Measurements from ENCODE around the gene GIT1. TPM values are rescaled to one million over a fixed set of nuclear protein-coding genes. Genes with fewer than 3 reads are reported as not detected.

GIT1 gene
- total RNA-seq, 2 experiments from 2014 or later: 44.3 to 60.2 TPM

DNA sequence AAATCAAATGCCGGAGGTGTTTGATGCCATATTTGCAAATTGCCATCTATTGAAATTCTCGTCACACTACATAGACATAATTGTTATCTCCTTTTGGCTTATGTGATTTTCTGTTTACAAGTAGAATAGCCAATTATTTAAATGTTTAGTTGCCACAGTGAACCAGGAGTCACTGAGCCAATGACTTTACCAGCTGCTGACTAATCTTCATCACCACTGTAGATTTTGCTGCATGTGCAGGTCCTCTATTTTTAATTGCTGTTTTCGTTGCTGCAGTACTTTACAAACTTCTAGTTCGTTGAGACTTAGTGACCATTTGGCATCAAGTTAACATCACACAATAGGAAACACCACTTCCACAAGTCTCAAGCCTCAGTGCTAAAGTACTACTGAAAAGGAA, 45.4 kb downstream of the GIT1 start:
- Histone ChIP-seq H3K9me2 (ENCODE audit: insufficient read depth, low read length) (no peaks in the 10 kb centered on the region), H4K20me1 (ENCODE audit: insufficient read depth, low read length) (no peaks in the 10 kb centered on the region), H3K9me3 (ENCODE audit: low read length) (no peaks in the 10 kb centered on the region), H3K4me2 (ENCODE audit: low read length) (no peak overlapping the region), H3K79me2 (ENCODE audit: insufficient read depth, low read depth, low read length) (no peaks in the 10 kb centered on the region), H3K27ac (ENCODE audit: low read depth, low read length, poor library complexity, severe bottlenecking) (no peak overlapping the region), H3K4me3 (ENCODE audit: low read depth, low read length, poor library complexity, severe bottlenecking) (no peak overlapping the region), H3K4me1 (ENCODE audit: insufficient read depth, low read length, poor library complexity, severe bottlenecking) (no peaks in the 10 kb centered on the region), H2AFZ (ENCODE audit: low read length) (no peak overlapping the region), H3K36me3 (ENCODE audit: insufficient read depth, low read length) (peaks cover 31% of the 10 kb centered on the region)
- ChIA-PET CTCF (ENCODE audit: unreplicated experiment) (no interaction called here), POLR2A (no interaction called here)
- no TSS peak for BruUV-seq (replicated peaks)
- no peak for TF ChIP-seq EZH2phosphoT487 (IDR thresholded peaks at IDR 0.05; ENCODE audit: borderline replicate concordance, low read depth, low read length)
- TF ChIP-seq, protein P1, sequence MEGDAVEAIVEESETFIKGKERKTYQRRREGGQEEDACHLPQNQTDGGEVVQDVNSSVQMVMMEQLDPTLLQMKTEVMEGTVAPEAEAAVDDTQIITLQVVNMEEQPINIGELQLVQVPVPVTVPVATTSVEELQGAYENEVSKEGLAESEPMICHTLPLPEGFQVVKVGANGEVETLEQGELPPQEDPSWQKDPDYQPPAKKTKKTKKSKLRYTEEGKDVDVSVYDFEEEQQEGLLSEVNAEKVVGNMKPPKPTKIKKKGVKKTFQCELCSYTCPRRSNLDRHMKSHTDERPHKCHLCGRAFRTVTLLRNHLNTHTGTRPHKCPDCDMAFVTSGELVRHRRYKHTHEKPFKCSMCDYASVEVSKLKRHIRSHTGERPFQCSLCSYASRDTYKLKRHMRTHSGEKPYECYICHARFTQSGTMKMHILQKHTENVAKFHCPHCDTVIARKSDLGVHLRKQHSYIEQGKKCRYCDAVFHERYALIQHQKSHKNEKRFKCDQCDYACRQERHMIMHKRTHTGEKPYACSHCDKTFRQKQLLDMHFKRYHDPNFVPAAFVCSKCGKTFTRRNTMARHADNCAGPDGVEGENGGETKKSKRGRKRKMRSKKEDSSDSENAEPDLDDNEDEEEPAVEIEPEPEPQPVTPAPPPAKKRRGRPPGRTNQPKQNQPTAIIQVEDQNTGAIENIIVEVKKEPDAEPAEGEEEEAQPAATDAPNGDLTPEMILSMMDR (conservative IDR thresholded peaks at IDR 0.05; ENCODE audit: low read length): no peak
- intact Hi-C loops (cut with micrococcal nuclease; ENCODE audit: unreplicated experiment): no loop called here
- DNase-seq (ENCODE audit: low spot score): no peak

DNA sequence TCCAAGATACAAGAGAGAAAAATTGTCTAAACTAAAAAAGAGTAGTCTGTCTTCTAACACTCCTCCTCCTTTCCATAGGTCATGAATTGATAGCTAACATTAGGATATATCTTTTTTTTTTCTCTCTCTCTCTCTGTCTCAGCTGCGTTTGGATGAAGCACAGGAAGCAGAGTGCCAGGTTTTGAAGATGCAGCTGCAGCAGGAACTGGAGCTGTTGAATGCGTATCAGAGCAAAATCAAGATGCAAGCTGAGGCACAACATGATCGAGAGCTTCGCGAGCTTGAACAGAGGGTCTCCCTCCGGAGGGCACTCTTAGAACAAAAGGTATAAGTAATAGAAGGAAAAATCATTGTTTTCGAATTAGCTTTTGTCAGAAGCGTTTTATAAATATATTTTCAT, 55.5 kb downstream of the GIT1 start:
- Histone ChIP-seq H2AFZ (ENCODE audit: low read length) (no peak overlapping the region), H3K4me1 (ENCODE audit: insufficient read depth, low read length, poor library complexity, severe bottlenecking) (no peaks in the 10 kb centered on the region), H3K4me2 (ENCODE audit: low read length) (no peak overlapping the region), H3K4me3 (ENCODE audit: low read depth, low read length, poor library complexity, severe bottlenecking) (no peak overlapping the region), H3K9me3 (ENCODE audit: low read length) (no peaks in the 10 kb centered on the region), H3K27ac (ENCODE audit: low read depth, low read length, poor library complexity, severe bottlenecking) (no peak overlapping the region), H4K20me1 (ENCODE audit: insufficient read depth, low read length) (no peaks in the 10 kb centered on the region), H3K36me3 (ENCODE audit: insufficient read depth, low read length) (peaks cover 79% of the 10 kb centered on the region), H3K79me2 (ENCODE audit: insufficient read depth, low read depth, low read length) (no peaks in the 10 kb centered on the region), H3K9me2 (ENCODE audit: insufficient read depth, low read length) (no peaks in the 10 kb centered on the region)
- TF ChIP-seq, protein P1 (conservative IDR thresholded peaks at IDR 0.05; ENCODE audit: low read length): no peak
- TF ChIP-seq EZH2phosphoT487 (IDR thresholded peaks at IDR 0.05; ENCODE audit: borderline replicate concordance, low read depth, low read length): no peak
- intact Hi-C loops (cut with micrococcal nuclease; ENCODE audit: unreplicated experiment): no loop called here
- POLR2A ChIA-PET: interaction anchor here (0.7 to 2.2 kb wide), 5 partner anchors 11 to 536 kb away, joined by 3 to 11 read pairs (median 3); no protein-coding TSS in a partner anchor
- no peak for DNase-seq (ENCODE audit: low spot score)
- BruUV-seq (replicated peaks): no TSS peak
- CTCF ChIA-PET (ENCODE audit: unreplicated experiment): interaction anchor here (1.4 kb wide), 1 partner anchor 164 kb away, joined by 5 read pairs; no protein-coding TSS in a partner anchor

DNA sequence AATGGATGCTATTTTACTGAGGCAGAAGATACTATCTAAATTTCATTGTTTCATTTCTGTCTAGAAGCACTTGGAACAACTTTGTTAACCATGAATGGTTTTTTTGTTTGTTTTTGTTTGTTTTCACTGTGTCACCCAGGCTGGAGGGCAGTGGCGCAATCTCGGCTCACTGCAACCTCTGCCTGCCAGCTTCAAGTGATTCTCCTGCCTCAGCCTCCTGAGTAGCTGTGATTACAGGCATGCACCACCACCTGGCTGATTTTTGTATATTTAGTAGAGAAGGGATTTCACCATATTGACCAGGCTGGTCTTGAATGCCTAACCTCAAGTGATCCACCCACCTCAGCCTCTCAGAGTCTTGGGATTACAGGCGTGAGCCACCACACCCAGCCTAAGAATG, 63.1 kb downstream of the GIT1 start:
- Histone ChIP-seq H4K20me1 (ENCODE audit: insufficient read depth, low read length) (no peaks in the 10 kb centered on the region), H3K79me2 (ENCODE audit: insufficient read depth, low read depth, low read length) (no peaks in the 10 kb centered on the region), H3K27ac (ENCODE audit: low read depth, low read length, poor library complexity, severe bottlenecking) (no peak overlapping the region), H2AFZ (ENCODE audit: low read length) (no peak overlapping the region), H3K4me1 (ENCODE audit: insufficient read depth, low read length, poor library complexity, severe bottlenecking) (no peaks in the 10 kb centered on the region), H3K4me3 (ENCODE audit: low read depth, low read length, poor library complexity, severe bottlenecking) (no peak overlapping the region), H3K4me2 (ENCODE audit: low read length) (no peak overlapping the region), H3K9me2 (ENCODE audit: insufficient read depth, low read length) (no peaks in the 10 kb centered on the region), H3K9me3 (ENCODE audit: low read length) (no peaks in the 10 kb centered on the region), H3K36me3 (ENCODE audit: insufficient read depth, low read length) (peaks cover 68% of the 10 kb centered on the region)
- intact Hi-C loops (cut with micrococcal nuclease; ENCODE audit: unreplicated experiment): no loop called here
- ChIA-PET POLR2A (no interaction called here), CTCF (ENCODE audit: unreplicated experiment) (no interaction called here)
- DNase-seq (ENCODE audit: low spot score): no peak
- no TSS peak for BruUV-seq (replicated peaks)
- TF ChIP-seq EZH2phosphoT487 (IDR thresholded peaks at IDR 0.05; ENCODE audit: borderline replicate concordance, low read depth, low read length): no peak
